NCI-H82 (cell line): ENCODE results near the gene LY6G6C.

Source experiments
- DNase-seq: peaks from one replicate; lab custom pipeline; 2025; lab: John Stamatoyannopoulos, UW

Gene LY6G6C, protein sequence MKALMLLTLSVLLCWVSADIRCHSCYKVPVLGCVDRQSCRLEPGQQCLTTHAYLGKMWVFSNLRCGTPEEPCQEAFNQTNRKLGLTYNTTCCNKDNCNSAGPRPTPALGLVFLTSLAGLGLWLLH

DNA sequence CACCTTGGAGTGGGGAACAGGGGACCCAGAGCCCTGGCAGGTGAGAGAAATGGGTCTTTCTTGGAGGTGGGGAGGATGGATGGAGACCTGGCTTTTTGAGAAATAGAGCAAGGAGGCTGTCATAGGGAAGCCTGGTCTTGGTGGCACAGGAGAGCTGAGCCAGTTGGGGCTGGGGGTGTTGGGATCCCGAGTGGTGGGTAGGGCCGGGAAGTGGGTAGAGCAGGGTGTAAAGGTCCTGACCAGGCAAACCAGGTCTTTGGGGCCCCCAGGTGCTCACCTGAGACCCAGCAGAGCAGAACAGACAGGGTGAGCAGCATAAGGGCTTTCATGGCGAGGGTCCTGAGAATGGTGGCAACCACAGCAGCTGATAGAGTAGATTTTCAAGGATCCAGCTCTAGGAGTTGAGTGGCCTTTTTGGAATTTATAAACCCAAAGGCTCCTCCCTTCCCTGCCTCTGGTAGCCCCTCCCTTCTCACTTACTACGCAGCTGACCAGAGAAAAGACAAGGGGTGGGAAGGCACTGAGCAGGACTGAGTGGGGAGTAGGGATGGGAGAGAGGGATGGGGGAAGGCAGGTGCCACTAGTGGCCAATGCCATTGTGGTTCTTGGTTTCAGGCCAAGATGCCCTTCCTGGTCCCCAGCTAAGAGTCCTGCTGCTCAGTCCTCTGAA lies at the start of gene LY6G6C:
Gene LY6G6C (minus strand): TSS at position 396 of the 670 bp plus-strand sequence. CDS start 67 bp downstream, at position 329.
- no peak for DNase-seq

DNA sequence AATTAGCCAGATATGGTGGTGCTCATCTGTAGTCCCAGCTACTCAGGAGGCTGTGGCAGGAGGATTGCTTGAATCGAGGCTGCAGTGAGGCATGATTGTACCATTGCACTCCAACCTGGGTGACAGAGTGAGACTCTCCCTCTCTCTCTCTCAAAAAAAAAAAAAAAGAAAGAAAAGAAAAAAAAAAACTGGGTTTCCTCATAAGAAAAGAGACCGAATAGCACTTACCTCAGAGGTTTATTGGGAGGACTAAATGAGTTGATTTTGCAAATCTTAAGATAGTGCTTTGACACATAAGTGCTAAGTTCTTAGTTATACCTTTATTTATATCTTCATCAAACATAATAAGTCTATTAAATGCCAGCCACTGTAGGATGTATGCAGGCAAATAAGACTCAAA lies 49.3 kb upstream of the LY6G6C start:
- no peak for DNase-seq

DNA sequence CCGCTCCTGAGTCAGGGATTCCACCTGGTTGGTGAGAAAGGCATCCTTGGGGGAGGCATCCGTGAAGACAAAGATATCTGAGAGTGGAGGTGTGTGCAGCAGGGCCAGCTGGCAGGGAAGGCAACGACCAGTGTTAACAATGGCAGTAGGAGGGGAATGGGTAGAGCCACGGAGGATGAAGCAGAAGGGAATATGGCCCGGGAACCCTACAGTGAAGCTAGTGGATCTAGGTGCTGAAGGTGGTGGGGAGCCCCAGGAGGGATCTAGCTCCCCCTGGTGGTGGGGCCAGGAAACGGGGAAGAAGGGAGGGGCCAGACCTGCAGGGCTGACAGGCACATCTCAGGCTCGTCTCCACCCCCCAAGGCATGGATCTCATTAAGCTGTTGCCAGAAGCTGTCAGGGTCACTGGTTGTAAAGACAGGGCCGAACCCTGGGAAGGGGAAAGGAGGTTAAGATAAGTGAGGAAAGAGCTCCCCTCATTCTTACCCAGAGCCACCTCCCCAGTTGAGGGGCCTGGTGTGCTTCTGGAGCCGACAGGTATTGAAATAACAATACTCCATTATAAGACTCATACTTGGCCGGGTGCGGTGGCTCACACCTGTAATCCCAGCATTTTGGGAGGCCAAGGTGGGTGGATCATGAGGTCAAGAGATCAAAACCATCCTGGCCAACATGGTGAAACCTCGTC lies 48.3 kb upstream of the LY6G6C start:
- DNase-seq, result peak; percentile 94

DNA sequence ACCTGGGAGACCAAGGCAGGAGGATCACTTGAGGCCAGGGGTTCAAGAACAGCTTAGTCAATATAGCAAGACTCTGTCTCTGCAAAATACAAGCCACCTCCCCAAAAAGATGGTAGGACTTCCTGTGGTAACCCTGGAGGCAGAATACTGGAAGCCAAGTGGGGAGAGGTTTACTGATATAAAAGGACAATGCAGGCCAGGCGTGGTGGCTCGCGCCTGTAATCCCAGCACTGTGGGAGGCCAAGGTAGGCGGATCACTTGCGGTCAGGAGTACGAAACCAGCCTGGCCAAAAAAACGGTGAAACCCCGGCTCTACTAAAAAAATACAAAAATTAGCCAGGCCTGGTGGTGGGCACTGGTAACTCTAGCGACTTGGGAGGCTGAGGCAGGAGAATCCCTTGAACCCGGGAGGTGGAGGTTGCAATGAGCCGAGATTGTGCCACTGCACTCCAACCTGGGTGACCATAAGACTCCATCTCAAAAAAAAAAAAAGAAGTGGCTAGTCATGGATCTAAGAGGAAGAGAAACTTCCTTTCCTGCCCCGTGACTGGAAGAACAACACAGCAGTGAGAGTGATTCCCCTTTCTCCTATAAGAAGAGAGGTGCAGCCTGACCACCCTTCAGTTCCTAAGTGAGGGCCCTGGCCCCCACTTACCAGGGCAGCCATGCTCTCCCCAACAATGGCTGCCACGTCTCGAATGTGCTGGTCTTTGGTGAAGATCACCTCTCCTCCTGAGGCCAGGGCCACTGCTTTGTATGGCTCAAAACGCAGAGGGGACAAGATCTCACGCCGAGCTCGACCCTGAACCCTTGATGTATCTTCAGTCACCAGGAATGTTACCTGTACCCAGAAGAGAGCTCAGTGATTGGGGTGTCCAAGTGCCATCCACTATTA lies 47.1 kb upstream of the LY6G6C start:
- no peak for DNase-seq

DNA sequence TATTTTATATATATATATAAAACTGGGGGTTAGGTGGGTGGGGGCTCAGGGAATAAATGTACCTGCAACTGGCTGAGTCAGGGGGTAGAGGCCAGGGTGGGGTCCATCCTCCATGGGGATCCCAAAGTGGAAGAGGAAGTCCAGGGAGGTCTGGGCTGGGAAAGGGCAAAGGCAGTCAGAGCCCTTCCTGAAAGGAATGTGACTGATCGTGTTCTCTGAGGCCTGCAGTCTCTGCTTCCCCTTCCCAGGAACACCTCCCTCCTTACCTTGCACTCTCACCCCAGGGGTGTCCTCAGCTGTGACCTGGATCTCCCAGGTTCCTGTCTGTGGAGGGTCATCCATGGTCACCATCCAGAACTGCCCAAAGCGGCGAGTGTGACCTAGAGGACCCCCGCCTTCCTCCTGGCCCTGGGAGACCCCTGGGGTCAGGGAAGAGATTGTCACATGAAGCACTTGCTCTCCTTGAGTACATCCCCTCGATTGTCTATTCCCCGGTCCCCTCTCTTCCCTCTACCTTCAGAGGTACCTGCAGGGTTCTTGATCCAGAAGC lies 45.6 kb upstream of the LY6G6C start:
- DNase-seq, result no peak

DNA sequence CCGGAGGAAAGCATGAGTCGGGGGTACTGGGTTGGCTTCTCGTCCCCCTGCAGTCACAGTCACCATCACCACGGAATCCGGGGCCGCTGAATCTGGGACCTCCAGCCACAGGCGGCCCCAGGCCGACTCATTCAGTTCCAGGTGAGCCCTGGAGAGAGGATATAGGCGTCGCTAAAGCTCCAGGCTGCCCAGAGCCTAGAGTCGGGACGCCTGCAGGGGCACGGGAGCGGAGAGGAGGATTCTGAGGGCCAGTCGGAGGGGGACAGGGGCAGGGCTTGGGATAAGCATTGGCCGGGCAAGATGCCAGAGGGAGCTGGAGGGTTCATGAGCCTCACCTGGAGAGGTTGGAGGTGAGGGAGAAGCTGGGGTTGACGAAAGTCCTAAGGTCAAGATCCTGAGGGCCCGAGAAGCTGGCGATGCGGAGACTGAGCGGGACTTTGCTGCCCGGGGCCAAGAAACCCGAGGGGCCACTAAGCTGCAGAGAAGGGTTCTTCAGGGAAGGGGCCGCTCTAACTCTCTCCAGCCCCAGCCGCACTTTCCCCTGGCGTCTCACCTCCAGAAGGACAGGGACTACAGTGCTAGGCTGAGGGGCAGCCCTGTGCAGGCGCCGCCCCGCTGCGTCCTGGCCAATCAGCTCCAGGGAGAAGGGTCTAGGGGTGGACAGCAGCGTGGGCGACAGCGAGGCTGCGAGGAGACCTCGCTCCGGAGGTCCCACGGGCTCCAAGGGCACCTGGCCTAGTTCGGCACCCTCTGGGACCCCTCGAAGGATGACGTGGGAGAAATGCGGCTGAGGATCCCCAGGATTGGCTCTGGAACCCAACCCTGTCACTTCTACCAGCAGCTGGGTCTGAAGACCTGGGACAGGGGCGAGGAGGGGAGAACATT lies 44.6 kb upstream of the LY6G6C start:
- DNase-seq, result peak; percentile 77

DNA sequence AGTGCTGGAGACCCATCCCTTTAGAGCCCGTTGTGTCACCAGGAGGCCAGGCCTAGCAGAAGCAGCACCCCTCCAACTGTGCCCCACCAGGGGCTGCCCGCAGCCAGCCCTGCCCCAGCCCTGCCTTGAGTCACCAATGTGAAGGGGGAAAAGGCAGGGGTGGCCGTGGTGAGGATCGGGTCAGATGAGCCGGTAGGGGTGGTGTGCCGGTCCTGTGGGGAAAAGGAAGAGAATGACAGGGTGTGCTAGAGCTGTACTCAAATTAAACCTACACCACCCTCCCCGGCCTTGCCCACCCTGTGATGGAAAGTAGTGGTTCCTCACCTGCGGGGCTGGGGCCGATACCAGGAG lies 44.0 kb upstream of the LY6G6C start:
- DNase-seq, result no peak

DNA sequence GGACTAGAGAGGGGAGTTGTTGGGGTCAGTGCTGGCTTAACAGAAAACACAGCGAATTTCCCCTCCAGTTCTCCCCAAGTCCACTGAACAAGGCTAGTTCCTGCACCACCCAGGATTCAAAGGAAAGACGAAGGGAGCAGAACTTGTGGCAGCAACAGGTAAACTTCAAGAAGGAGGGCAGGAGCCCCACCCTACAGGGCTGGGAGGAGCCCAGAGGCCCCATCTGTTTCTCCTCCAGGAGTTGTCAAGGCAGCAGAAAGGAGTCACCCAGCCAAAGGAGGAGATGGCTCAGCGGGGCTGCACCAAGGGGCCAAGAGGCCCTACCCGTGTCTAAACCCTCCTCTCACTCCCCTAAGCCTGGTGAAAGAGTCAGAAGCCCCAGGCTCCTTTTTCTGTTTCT lies 42.7 kb upstream of the LY6G6C start:
- peak; percentile 25 for DNase-seq

DNA sequence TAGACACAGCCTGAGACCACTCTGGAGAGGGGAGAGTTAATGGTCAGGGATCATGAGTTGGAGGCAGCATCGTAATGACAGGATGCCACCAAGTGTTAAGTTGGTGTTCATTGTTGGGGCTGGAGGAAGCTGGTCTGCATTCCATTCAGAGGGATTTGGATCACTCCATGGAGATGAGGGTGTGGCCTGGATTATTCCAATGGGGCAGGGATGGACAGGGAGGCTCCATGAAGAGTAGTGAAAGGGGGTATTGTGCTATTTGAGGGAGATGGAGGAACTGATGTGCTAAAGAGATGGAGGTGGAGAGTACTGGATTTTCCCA lies 42.0 kb upstream of the LY6G6C start:
- DNase-seq, result peak; percentile 70

DNA sequence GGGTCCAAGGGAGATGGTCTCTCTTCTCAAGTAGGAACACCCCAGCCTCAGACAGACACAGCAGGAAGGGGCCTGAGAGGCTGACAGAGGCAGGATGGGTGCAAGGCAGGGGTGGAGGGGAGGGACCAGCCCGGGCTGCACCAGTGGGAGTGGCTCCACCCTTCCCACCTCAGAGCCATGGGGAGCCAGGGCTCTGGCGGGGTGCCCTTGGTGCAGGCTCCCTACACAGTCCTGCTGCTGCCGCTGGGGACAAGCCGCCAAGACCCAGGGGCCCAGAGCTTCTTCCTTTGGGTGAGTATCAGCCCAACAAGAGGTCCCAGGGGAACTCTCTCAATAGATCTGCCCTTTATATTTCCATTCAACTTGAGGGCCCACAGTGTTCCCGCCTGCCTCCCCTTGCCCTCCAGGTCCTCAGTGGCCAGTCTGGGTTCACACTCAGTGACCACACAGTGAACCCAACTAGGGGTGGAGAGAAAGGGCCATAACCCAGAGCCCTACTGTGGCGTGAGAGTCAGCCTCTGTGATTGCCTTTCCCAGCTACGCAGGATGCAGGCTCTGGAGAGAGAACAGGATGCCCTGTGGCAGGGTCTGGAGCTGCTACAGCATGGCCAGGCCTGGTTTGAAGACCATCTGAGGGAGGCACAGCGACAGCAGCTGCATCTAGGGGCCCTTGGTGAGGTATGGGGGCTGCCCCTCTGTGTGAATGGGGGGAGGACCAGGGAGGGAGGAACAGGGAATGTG lies 41.5 kb upstream of the LY6G6C start:
- no peak for DNase-seq

DNA sequence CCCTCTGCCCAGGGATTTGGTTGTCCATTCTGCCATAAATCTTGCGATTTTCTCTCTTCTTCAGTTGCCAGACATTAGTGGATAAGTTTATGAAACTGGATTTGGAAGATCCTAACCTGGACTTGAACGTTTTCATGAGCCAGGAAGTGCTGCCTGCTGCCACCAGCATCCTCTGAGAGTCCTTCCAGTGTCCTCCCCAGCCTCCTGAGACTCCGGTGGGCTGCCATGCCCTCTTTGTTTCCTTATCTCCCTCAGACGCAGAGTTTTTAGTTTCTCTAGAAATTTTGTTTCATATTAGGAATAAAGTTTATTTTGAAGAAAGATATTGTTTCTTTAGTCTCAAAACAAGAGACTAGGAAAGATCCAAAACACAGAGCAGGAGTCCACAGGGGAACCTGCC lies 40.8 kb upstream of the LY6G6C start, which contains the start of gene SAPCD1:
Gene SAPCD1 (plus strand): TSS at position 301 of the 400 bp plus-strand sequence. CDS start 399 bp downstream, outside the sequence.
- no peak for DNase-seq

DNA sequence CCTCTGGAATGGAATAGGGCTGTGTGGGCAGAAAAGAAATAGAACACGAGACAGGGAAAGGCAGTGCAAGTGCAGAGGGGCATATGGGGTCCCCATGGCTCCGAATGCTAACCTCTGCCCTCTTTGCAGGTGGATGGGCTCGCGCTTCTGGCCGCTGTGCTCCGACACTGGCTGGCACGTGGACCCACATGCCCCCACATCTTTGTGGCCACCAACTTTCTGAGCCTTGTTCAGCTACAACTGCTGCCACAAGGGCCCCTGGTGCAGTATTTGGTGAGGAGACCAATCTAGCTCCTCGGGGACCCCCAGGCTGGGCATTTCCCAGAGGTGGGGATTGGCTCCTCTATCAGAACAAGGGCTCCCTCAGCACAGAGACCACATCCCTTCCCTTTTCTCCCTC lies 39.8 kb upstream of the LY6G6C start:
- no peak for DNase-seq

DNA sequence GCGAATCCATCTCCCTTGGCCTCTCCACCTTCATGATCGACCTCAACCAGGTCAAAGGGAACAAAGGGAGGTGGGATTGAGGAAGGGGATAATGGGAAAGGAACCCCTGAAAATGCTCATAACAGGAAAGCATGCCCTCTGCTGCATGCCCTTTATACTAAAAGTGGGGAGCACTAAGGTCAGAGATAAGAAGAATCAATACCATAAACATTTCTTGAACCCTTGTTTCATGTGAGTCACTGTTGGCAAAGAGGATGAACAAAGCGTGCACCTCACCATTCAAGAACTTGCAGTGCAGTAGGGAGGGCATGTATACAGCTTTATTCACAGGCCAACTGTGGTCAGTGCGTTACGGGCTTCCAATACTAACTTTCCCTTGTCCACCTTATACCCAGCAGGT lies 39.2 kb upstream of the LY6G6C start:
- no peak for DNase-seq

DNA sequence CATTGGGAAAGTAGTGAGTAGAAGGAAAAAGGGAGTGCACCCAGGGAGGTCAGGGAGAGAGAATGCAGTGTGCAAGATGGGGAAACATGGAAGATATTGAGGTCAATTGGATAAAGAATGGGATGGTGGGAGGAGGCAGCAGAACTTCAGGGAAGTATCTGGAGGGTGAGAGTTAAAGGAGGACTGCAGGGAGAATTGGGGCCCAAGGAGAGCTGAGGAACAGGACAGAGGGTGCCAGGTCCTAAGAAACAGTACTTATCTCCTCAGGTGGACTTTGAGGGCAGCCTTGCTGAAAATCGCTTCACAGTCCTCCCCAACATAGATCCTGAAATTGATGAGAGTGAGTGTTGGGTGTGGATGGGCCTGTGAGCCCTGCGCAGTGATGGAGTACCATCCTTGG lies 36.7 kb upstream of the LY6G6C start:
- DNase-seq, result no peak

DNA sequence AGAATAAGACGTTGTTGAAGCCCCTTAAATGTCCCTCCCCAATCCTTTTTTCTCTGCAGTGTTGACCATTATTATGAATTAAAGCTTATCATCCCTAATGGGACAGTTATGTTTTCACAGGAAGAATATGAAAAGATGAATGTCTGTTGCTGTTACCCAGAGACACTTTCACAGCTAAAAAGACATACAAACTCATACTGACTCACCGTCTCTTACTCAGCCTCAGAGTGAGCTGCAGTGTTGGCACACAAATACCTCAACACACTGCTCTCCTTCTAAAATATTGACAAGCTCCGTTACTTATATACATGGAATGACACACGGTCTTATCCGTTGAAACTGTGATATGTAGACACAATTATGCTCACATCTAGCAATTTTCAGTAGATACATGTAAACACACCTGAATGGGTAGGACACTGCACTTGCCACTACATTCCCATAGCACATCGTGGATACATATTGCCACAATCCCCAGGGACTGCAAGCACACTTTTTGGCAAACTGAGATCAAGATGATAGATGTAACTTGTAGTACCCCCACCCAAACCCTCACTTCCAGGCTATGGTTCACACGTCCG lies 31.3 kb upstream of the LY6G6C start:
- DNase-seq, result no peak

DNA sequence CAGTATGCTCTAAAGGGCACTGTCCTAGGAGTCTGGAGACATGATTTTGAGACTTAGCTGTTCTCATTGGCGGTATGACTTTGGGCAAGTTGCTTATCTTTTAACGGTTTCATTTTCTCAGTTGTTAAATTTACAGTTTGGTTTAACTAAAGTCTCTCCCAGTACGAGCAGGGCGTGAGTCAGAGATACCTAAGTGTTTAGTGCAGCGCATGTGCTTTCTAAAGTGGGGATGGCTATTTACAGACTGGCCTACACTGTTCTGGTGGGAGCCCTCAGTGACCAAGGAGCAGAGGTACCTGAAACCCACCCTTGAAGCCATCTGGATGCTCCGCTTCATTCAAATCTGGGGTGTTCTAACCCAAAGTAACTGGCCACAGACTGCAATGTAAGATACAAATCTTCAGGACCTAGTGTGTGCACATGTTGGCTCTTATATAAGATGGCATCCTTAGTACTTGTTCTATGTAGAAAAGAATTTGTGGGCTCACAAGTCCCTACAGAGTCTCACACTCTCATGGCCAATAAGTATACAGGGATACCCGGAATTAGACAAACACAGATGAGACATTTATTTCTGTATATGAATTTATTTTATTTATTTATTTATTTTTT lies 29.0 kb upstream of the LY6G6C start:
- DNase-seq, result no peak

DNA sequence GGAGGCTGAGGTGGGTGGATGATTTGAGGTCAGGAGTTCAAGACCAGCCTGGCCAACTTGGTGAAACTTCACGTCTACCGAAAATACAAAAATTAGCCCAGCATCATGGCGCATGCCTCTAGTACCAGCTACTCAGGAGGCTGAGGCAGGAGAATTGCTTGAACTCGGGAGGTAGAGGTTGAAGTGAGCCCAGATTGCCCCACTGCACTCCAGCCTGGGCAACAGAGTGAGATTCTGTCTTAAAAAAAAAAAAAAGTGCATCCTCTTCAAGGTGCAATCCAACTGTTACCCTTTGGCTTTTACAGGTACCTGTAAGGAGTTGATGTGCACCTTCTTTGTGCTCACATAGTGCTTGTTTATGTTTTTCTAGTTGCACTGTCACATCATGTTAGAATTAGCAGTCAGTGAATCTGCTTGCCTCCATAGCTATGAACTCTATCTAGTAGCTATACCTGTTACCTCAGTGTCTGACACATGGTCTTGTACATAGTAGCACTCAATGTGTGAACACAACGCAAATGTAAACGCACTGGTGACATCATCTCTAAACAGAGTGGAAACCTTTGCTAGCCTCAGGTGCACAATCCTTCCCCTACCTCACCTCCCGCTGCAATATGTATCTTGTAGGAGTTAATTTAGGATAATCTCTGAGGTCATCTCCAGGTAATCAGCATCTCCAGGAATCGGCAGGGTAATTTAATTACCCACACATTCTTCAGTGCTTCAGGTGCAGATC lies 27.9 kb upstream of the LY6G6C start:
- DNase-seq, result peak; percentile 45

DNA sequence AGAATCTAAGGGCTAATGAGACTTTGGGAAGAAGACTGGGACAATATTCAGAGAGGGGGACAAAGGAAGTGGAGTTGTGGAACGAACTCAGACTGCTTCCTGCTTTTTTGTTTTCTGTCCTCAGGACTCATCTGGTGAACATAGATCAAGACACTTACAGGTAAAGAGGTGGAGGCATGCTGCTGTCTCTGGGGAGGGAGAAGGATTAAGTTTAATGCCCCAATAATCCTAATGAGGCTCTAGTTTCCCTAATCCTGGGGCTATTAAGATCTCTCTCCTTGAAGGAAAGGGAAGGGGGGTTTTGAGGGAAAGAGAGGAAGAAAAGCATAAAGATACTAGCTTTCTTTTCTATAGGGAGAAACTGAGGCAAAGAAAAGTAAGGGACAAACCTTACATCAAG lies 22.9 kb upstream of the LY6G6C start:
- peak; percentile 95 for DNase-seq

DNA sequence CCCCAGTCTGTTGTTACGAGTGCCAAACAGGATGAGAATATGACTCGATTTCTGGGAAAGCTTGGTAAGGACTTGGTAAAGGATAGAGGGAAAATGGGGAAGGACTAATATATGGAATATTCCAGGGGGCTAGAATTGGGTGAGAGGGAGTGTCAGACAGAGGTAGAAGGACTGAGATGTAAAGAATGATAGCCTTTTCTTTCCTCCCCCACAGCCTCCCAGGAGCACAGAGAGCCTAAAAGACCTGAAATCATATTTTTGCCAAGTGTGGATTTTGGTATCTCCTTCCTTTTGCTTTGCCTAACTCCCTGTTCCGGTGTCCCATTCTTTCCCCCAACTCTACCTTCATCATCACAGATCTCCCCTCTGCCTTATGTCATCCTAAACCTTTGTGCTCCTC lies 21.3 kb upstream of the LY6G6C start:
- no peak for DNase-seq
